Testis (tissue), 3 donors: ENCODE results near the gene RABL2B. TPM values are rescaled to one million over a fixed set of nuclear protein-coding genes. Genes with fewer than 3 reads are reported as not detected.

Experiments
- DNase-seq: peaks from one replicate; pipeline ENCODE4 v3.0.0-alpha.2; 2019
- H3K27ac ChIP-seq, 2 donors: fragments of 200-600 bp; sonication (generic); one replicate each; pipeline ENCODE4 v1.5.1; 2019
- H3K27me3 ChIP-seq: fragments of 200-600 bp; sonication (generic); one replicate; pipeline ENCODE4 v1.5.1; 2019
- H3K36me3 ChIP-seq: fragments of 200-600 bp; sonication (generic); one replicate; pipeline ENCODE4 v1.5.1; 2017; ENCODE audit warnings: low read depth; ENCODE audit errors: missing control alignments
- H3K4me1 ChIP-seq: fragments of 200-600 bp; sonication (generic); one replicate; pipeline ENCODE4 v1.5.1; 2019
- H3K4me3 ChIP-seq, 2 donors: fragments of 200-600 bp; sonication (generic); one replicate each; pipeline ENCODE4 v1.5.1; 2017 to 2019
- H3K9me3 ChIP-seq: fragments of 200-600 bp; sonication (generic); one replicate; pipeline ENCODE4 v1.5.1; 2017
- CTCF ChIP-seq, 3 experiments: fragments of 450-650 bp in 2 of 3; fragments of 200-600 bp in 1 of 3; sonication (generic) in 1 of 3; IDR thresholded peaks; one replicate each; pipeline ENCODE4 v1.5.1; 2016 to 2019; ENCODE audit warnings: antibody characterized with exemption in 3 of 3, mild to moderate bottlenecking in 2 of 3, moderate library complexity in 1 of 3
- POLR2A ChIP-seq: fragments of 450-650 bp; IDR thresholded peaks from one replicate; pipeline ENCODE4 v1.6.1; 2017; ENCODE audit warnings: antibody characterized with exemption, mild to moderate bottlenecking, moderate library complexity
- WGBS, 2 donors: methylation state at CpG; one replicate each; pipeline ENCODE4 v1.1.5; 2018; 5-methylcytosine and 5-hydroxymethylcytosine counted together
- intact Hi-C: fragments of 100-400 bp; cut with DNase I; formaldehyde crosslinking; loops from one replicate; pipeline ENCODE4 v1.15.1; 2023; ENCODE audit warnings: low total_unique reads
- polyA plus RNA-seq: library from polyadenylated mRNA; stranded (reverse); fragments of 350-450 nt; fragmentation: Illumina TruSeq; extraction: RNeasy Lipid Tissue Mini Kit (QIAGEN cat#74804); gene quantifications from one replicate; pipeline ENCODE4 v1.2.3, GENCODE V29; 2014; ENCODE audit warnings: low read depth, low replicate concordance; ENCODE audit not compliant: insufficient read depth
- total RNA-seq, 2 donors: library from RNA; depleted of rRNA; stranded (reverse); fragments of >200 nt; gene quantifications; one replicate each; pipeline ENCODE4 v1.2.3, GENCODE V29; 2016

RABL2B gene
- total and polyA plus RNA-seq, 3 donors from 2014 or later = 39.6 to 51.6 (median 49.8) TPM

GRCh38 chr22:50725597-50725996 lies 57.8 kb downstream of the RABL2B start:
- Histone ChIP-seq H3K27me3 (no peaks in the 10 kb centered on the region), H3K4me3 (no peak overlapping the region), H3K9me3 (no peaks in the 10 kb centered on the region), H3K36me3 (no peaks in the 10 kb centered on the region), H3K4me1 (no peaks in the 10 kb centered on the region), H3K27ac (no peak overlapping the region)
- 97% methylated on average over 5 to 7 of the region's 7 CpGs for WGBS, 2 donors
- no peak for TF ChIP-seq POLR2A
- no peak for TF ChIP-seq CTCF (IDR thresholded peaks at IDR 0.05)
- intact Hi-C loops = no loop called here
- no peak for DNase-seq

- TF ChIP-seq POLR2A (no peak), CTCF (IDR thresholded peaks at IDR 0.05) (no peak)
- no peaks in the 10 kb centered on the region for H3K27me3 ChIP-seq
- no peak overlapping the region for H3K27ac ChIP-seq
- 84 to 85% methylated on average over 5 to 8 of the region's 8 CpGs for WGBS, 2 donors
- no peaks in the 10 kb centered on the region for H3K4me1 ChIP-seq
- intact Hi-C loops = no loop called here
- no peak for DNase-seq
- H3K9me3 ChIP-seq = no peaks in the 10 kb centered on the region
- no peaks in the 10 kb centered on the region for H3K36me3 ChIP-seq
- H3K4me3 ChIP-seq = no peak overlapping the region
Observed at GRCh38 chr22:50724616-50725015, 58.8 kb downstream of the RABL2B start.

DNA sequence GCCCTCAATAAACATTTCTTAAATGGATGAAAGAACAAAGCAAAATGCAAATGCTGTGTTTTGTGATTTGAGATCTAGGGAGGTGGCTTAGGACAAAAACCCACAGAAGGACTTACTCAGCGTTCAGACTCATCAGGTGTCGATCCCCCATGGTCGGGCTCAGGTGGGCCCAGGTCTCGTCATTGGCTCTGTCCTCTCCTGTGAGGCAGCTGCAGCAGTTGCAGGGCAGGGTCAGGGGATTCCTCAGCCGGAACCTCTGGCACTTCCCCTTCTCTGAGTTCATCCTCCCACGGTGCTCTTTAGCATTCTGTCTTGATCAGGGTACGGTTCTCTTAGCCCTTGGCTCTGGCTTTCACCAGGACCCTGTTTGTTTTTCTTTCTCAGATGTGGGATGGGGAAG lies 59.4 kb downstream of the RABL2B start:
- WGBS, 2 donors = 78 to 79% methylated on average over 7 of the region's 7 CpGs
- Histone ChIP-seq H3K4me1 (no peaks in the 10 kb centered on the region), H3K4me3 (no peak overlapping the region), H3K36me3 (no peaks in the 10 kb centered on the region), H3K9me3 (no peaks in the 10 kb centered on the region), H3K27me3 (no peaks in the 10 kb centered on the region), H3K27ac (no peak overlapping the region)
- DNase-seq = no peak
- intact Hi-C loops = no loop called here
- no peak for TF ChIP-seq CTCF (IDR thresholded peaks at IDR 0.05)
- TF ChIP-seq POLR2A = no peak

- 93 to 95% methylated on average over 12 of the region's 12 CpGs for WGBS, 2 donors
- no peaks in the 10 kb centered on the region for H3K27me3 ChIP-seq
- H3K36me3 ChIP-seq = no peaks in the 10 kb centered on the region
- intact Hi-C loops = no loop called here
- TF ChIP-seq POLR2A (no peak), CTCF (IDR thresholded peaks at IDR 0.05) (no peak)
- H3K27ac ChIP-seq = no peak overlapping the region
- H3K4me3 ChIP-seq = no peak overlapping the region
- H3K9me3 ChIP-seq = no peaks in the 10 kb centered on the region
- no peak for DNase-seq
- no peaks in the 10 kb centered on the region for H3K4me1 ChIP-seq
Observed at GRCh38 chr22:50722716-50723428, 60.6 kb downstream of the RABL2B start.
